GM19023 (cell line): ENCODE results near the gene DHRSX.
"Not testable (repeated sequence)": the region's sequence is repeated elsewhere in the genome, so short reads cannot be mapped to it uniquely, and the experiment has no call there.

Experiments used
- ATAC-seq: cut with Tn5 transposase; IDR thresholded peaks from one replicate; pipeline ENCODE4 v1.9.1; 2021; ENCODE audit warnings: mild to moderate bottlenecking, moderate library complexity; ENCODE audit not compliant: unreplicated experiment

The DHRSX gene

GRCh38 chrX:2478546-2479419 lies 22.0 kb downstream of the DHRSX start:
- no peak for ATAC-seq

- ATAC-seq = not testable (repeated sequence)
Observed at GRCh38 chrX:2477313-2477712, 23.5 kb downstream of the DHRSX start.

GRCh38 chrX:2474963-2475726 lies 25.6 kb downstream of the DHRSX start:
- ATAC-seq = no peak

GRCh38 chrX:2474280-2474962 lies 26.4 kb downstream of the DHRSX start:
- no peak for ATAC-seq

- ATAC-seq = not testable (repeated sequence)
Observed at GRCh38 chrX:2473064-2473463, 27.7 kb downstream of the DHRSX start.

- no peak for ATAC-seq
Observed at GRCh38 chrX:2471641-2472040, 29.1 kb downstream of the DHRSX start.

GRCh38 chrX:2471126-2471525 lies 29.6 kb downstream of the DHRSX start:
- not testable (repeated sequence) for ATAC-seq

GRCh38 chrX:2469852-2470251 lies 30.9 kb downstream of the DHRSX start:
- ATAC-seq = not testable (repeated sequence)

GRCh38 chrX:2469196-2469685 lies 31.5 kb downstream of the DHRSX start:
- no peak for ATAC-seq

- no peak for ATAC-seq
Observed at GRCh38 chrX:2468261-2469195, 32.2 kb downstream of the DHRSX start.

GRCh38 chrX:2466876-2467656 lies 33.7 kb downstream of the DHRSX start:
- ATAC-seq = no peak

- ATAC-seq = no peak
Observed at GRCh38 chrX:2464677-2465166, 36.1 kb downstream of the DHRSX start.

- ATAC-seq = no peak
Observed at GRCh38 chrX:2463973-2464676, 36.7 kb downstream of the DHRSX start.

- not testable (repeated sequence) for ATAC-seq
Observed at GRCh38 chrX:2463481-2463880, 37.3 kb downstream of the DHRSX start.

- no peak for ATAC-seq
Observed at GRCh38 chrX:2462780-2463179, 38.0 kb downstream of the DHRSX start.

GRCh38 chrX:2462074-2462473 lies 38.7 kb downstream of the DHRSX start:
- ATAC-seq = no peak

GRCh38 chrX:2461711-2462016 lies 39.1 kb downstream of the DHRSX start:
- ATAC-seq = no peak

GRCh38 chrX:2460821-2461710 lies 39.7 kb downstream of the DHRSX start:
- not testable (repeated sequence) for ATAC-seq
